H9 (cell line): ENCODE results near the gene CEACAM5. TPM values are rescaled to one million over a fixed set of nuclear protein-coding genes. Genes with fewer than 3 reads are reported as not detected.

Experiments used
- DNase-seq: peaks from one replicate; pipeline ENCODE4 v3.0.0-alpha.2; 2017
- H2AFZ ChIP-seq: one replicate; pipeline ENCODE4 v1.6.1; 2013; ENCODE audit warnings: mild to moderate bottlenecking, low read length, control low read depth, moderate library complexity
- H2AK5ac ChIP-seq: 2 replicates; pipeline ENCODE4 v1.6.1; 2013; ENCODE audit warnings: low read length, control low read depth, mixed read lengths; ENCODE audit not compliant: insufficient read length
- H2BK120ac ChIP-seq: one replicate; pipeline ENCODE4 v1.6.1; 2013; ENCODE audit warnings: low read depth, mild to moderate bottlenecking, low read length, control low read depth, inconsistent platforms; ENCODE audit not compliant: poor library complexity, severe bottlenecking
- H2BK12ac ChIP-seq: 2 replicates; pipeline ENCODE4 v1.6.1; 2013; ENCODE audit warnings: low read length, control low read depth, mixed read lengths, low read depth; ENCODE audit not compliant: insufficient read length
- H2BK15ac ChIP-seq: 2 replicates; pipeline ENCODE4 v1.6.1; 2013; ENCODE audit warnings: low read depth, low read length, control low read depth
- H2BK20ac ChIP-seq: one replicate; pipeline ENCODE4 v1.6.1; 2013; ENCODE audit warnings: low read depth, mild to moderate bottlenecking, low read length, control low read depth, inconsistent platforms; ENCODE audit not compliant: poor library complexity, severe bottlenecking
- H2BK5ac ChIP-seq: 2 replicates; pipeline ENCODE4 v1.6.1; 2013; ENCODE audit warnings: low read length, control low read depth, mixed read lengths; ENCODE audit not compliant: insufficient read length
- H3K14ac ChIP-seq: 2 replicates; pipeline ENCODE4 v1.6.1; 2013; ENCODE audit warnings: low read length, control low read depth; ENCODE audit not compliant: insufficient read depth
- H3K18ac ChIP-seq: 2 replicates; pipeline ENCODE4 v1.6.1; 2013; ENCODE audit warnings: low read depth, mild to moderate bottlenecking, mixed read lengths, low read length, control low read depth; ENCODE audit not compliant: insufficient read length
- H3K23ac ChIP-seq: 2 replicates; pipeline ENCODE4 v1.6.1; 2013; ENCODE audit warnings: low read length, control low read depth, mixed read lengths, low read depth; ENCODE audit not compliant: insufficient read length
- H3K23me2 ChIP-seq: 2 replicates; pipeline ENCODE4 v1.6.1; 2013; ENCODE audit warnings: low read depth, mild to moderate bottlenecking, mixed read lengths, low read length, control low read depth; ENCODE audit not compliant: insufficient read length, poor library complexity, severe bottlenecking
- H3K27ac ChIP-seq: 2 replicates; pipeline ENCODE4 v1.5.1; 2013; ENCODE audit warnings: low read length, control low read depth, mixed read lengths, low read depth; ENCODE audit not compliant: insufficient read length
- H3K27me3 ChIP-seq: 2 replicates; pipeline ENCODE4 v1.6.1; 2013; ENCODE audit warnings: low read length, control low read depth, inconsistent platforms; ENCODE audit not compliant: insufficient read depth
- H3K4ac ChIP-seq: 2 replicates; pipeline ENCODE4 v1.6.1; 2013; ENCODE audit warnings: low read depth, mild to moderate bottlenecking, control low read depth, inconsistent platforms, low read length, moderate library complexity
- H3K4me1 ChIP-seq: 2 replicates; pipeline ENCODE4 v1.6.1; 2013; ENCODE audit warnings: low read length, control low read depth, inconsistent platforms; ENCODE audit not compliant: insufficient read depth
- H3K4me2 ChIP-seq: 2 replicates; pipeline ENCODE4 v1.6.1; 2013; ENCODE audit warnings: low read length, control low read depth, mixed read lengths; ENCODE audit not compliant: insufficient read length, insufficient read depth
- H3K56ac ChIP-seq: 2 replicates; pipeline ENCODE4 v1.6.1; 2013; ENCODE audit warnings: low read depth, mild to moderate bottlenecking, mixed read lengths, low read length, control low read depth; ENCODE audit not compliant: insufficient read length
- H3K79me1 ChIP-seq: 2 replicates; pipeline ENCODE4 v1.6.1; 2013; ENCODE audit warnings: low read depth, mild to moderate bottlenecking, moderate library complexity, low read length, control low read depth, inconsistent platforms; ENCODE audit not compliant: insufficient read depth, poor library complexity, severe bottlenecking
- H3K79me2 ChIP-seq: 2 replicates; pipeline ENCODE4 v1.6.1; 2013; ENCODE audit warnings: low read length, control low read depth, inconsistent platforms; ENCODE audit not compliant: insufficient read depth
- H3K9ac ChIP-seq: 2 replicates; pipeline ENCODE4 v1.6.1; 2013; ENCODE audit warnings: low read length, control low read depth, mixed read lengths; ENCODE audit not compliant: insufficient read length; ENCODE audit errors: extremely low read depth
- H3K9me3 ChIP-seq: one replicate; pipeline ENCODE4 v1.6.1; 2013; ENCODE audit warnings: low read depth, low read length, inconsistent platforms; ENCODE audit not compliant: control insufficient read depth
- H3T11ph ChIP-seq: one replicate; pipeline ENCODE4 v1.6.1; 2013; ENCODE audit warnings: mild to moderate bottlenecking, low read length, control low read depth, inconsistent platforms
- H4K20me1 ChIP-seq: one replicate; pipeline ENCODE4 v1.6.1; 2013; ENCODE audit not compliant: control insufficient read depth, insufficient read length, insufficient read depth
- H4K5ac ChIP-seq: 2 replicates; pipeline ENCODE4 v1.6.1; 2013; ENCODE audit warnings: low read depth, mild to moderate bottlenecking, mixed read lengths, low read length, control low read depth; ENCODE audit not compliant: insufficient read length
- H4K8ac ChIP-seq: replicated peaks from 2 replicates; pipeline ENCODE4 v1.6.1; 2013; ENCODE audit warnings: low read length, control low read depth, mixed read lengths, low read depth; ENCODE audit not compliant: insufficient read length
- H4K91ac ChIP-seq: 2 replicates; pipeline ENCODE4 v1.6.1; 2013; ENCODE audit warnings: low read depth, mild to moderate bottlenecking, moderate library complexity, mixed read lengths, low read length, control low read depth; ENCODE audit not compliant: insufficient read length
- H3K27ac Mint-ChIP-seq, 3 experiments: 2 replicates in 2 of 3; 3 replicates in 1 of 3; pipeline ENCODE4 v1.8.0; 2020 to 2021; ENCODE audit warnings: mixed read lengths in 3 of 3, mild to moderate bottlenecking in 1 of 3, moderate library complexity in 1 of 3
- H3K27me3 Mint-ChIP-seq: 2 replicates; pipeline ENCODE4 v1.8.0; 2021; ENCODE audit warnings: low read depth, mild to moderate bottlenecking, moderate library complexity, mixed read lengths
- H3K36me3 Mint-ChIP-seq, 3 experiments: 2 replicates in 2 of 3; 3 replicates in 1 of 3; pipeline ENCODE4 v1.8.0; 2020 to 2021; ENCODE audit warnings: low read depth in 3 of 3, mixed read lengths in 3 of 3; ENCODE audit not compliant: insufficient read depth in 1 of 3
- H3K4me1 Mint-ChIP-seq, 2 experiments: 2 replicates each; pipeline ENCODE4 v1.8.0; 2020; ENCODE audit warnings: mixed read lengths in 2 of 2
- H3K4me3 Mint-ChIP-seq, 2 experiments: 2 replicates in 1 of 2; 3 replicates in 1 of 2; pipeline ENCODE4 v1.8.0; 2020 to 2021; ENCODE audit warnings: mild to moderate bottlenecking in 2 of 2, mixed read lengths in 2 of 2, moderate library complexity in 1 of 2
- H3K9me3 Mint-ChIP-seq, 2 experiments: 2 replicates in 1 of 2; 3 replicates in 1 of 2; pipeline ENCODE4 v1.8.0; 2020; ENCODE audit warnings: mild to moderate bottlenecking in 2 of 2, mixed read lengths in 2 of 2, moderate library complexity in 1 of 2
- WGBS: extraction: QIAGEN DNeasy Blood & Tissue Kit; methylation state at CpG from one replicate; pipeline ENCODE4 v1.1.7; 2013; ENCODE audit warnings: missing lambda C conversion rate, low lambda C conversion rate, mixed read lengths; ENCODE audit not compliant: insufficient read length; ENCODE audit errors: extremely low coverage; 5-methylcytosine and 5-hydroxymethylcytosine counted together
- total RNA-seq: library from RNA; stranded (reverse); gene quantifications from 2 replicates; pipeline ENCODE4 v1.2.1, GENCODE V29; 2021
- TF ChIP-seq, protein P1 (sequence below): fragments of 200-600 bp; sonication (generic); conservative IDR thresholded peaks from 3 replicates; pipeline ENCODE4 v1.8.0; 2021; ENCODE audit warnings: antibody characterized with exemption, mild to moderate bottlenecking

The CEACAM5 gene
- total RNA-seq, 1 experiment from 2014 or later = not detected

DNA sequence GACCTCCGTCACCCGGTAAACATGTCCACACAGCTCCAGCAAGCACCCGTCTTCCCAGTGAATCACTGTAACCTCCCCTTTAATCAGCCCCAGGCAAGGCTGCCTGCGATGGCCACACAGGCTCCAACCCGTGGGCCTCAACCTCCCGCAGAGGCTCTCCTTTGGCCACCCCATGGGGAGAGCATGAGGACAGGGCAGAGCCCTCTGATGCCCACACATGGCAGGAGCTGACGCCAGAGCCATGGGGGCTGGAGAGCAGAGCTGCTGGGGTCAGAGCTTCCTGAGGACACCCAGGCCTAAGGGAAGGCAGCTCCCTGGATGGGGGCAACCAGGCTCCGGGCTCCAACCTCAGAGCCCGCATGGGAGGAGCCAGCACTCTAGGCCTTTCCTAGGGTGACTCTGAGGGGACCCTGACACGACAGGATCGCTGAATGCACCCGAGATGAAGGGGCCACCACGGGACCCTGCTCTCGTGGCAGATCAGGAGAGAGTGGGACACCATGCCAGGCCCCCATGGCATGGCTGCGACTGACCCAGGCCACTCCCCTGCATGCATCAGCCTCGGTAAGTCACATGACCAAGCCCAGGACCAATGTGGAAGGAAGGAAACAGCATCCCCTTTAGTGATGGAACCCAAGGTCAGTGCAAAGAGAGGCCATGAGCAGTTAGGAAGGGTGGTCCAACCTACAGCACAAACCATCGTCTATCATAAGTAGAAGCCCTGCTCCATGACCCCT lies 9.0 kb upstream of the CEACAM5 start:
- no peak overlapping the region for H2AK5ac ChIP-seq
- H2BK120ac ChIP-seq = no peak overlapping the region
- no peak overlapping the region for H3K27ac ChIP-seq
- H3K4me2 ChIP-seq = no peak overlapping the region
- H3T11ph ChIP-seq = no peak overlapping the region
- H2AFZ ChIP-seq = no peak overlapping the region
- H3K36me3 Mint-ChIP-seq = peaks cover 0 to 25% (median 5%) of the 10 kb centered on the region in 3 experiments; a peak in 5 of 7 replicates
- peak; percentile 20 for DNase-seq
- no peak overlapping the region for H2BK20ac ChIP-seq
- no peaks in the 10 kb centered on the region for H3K23me2 ChIP-seq
- no peaks in the 10 kb centered on the region; the same call in none of the 2 replicates for H3K27me3 Mint-ChIP-seq
- no peak overlapping the region for H2BK12ac ChIP-seq
- H3K9ac ChIP-seq = no peak overlapping the region
- TF ChIP-seq, protein P1, sequence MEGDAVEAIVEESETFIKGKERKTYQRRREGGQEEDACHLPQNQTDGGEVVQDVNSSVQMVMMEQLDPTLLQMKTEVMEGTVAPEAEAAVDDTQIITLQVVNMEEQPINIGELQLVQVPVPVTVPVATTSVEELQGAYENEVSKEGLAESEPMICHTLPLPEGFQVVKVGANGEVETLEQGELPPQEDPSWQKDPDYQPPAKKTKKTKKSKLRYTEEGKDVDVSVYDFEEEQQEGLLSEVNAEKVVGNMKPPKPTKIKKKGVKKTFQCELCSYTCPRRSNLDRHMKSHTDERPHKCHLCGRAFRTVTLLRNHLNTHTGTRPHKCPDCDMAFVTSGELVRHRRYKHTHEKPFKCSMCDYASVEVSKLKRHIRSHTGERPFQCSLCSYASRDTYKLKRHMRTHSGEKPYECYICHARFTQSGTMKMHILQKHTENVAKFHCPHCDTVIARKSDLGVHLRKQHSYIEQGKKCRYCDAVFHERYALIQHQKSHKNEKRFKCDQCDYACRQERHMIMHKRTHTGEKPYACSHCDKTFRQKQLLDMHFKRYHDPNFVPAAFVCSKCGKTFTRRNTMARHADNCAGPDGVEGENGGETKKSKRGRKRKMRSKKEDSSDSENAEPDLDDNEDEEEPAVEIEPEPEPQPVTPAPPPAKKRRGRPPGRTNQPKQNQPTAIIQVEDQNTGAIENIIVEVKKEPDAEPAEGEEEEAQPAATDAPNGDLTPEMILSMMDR = no peak
- H2BK5ac ChIP-seq = no peak overlapping the region
- H3K4me1 Mint-ChIP-seq = no peaks in the 10 kb centered on the region
- no peak overlapping the region for H3K18ac ChIP-seq
- no peak overlapping the region for H3K27ac Mint-ChIP-seq
- no peak overlapping the region for H3K4me3 Mint-ChIP-seq
- no peaks in the 10 kb centered on the region for H4K20me1 ChIP-seq
- no peaks in the 10 kb centered on the region for H3K79me1 ChIP-seq
- H3K14ac ChIP-seq = no peak overlapping the region
- no peak overlapping the region for H4K5ac ChIP-seq
- no peak overlapping the region for H3K4ac ChIP-seq
- no peaks in the 10 kb centered on the region for H3K27me3 ChIP-seq
- H3K56ac ChIP-seq = no peak overlapping the region
- H2BK15ac ChIP-seq = no peak overlapping the region
- no peaks in the 10 kb centered on the region for H3K79me2 ChIP-seq
- no CpG with 5 or more reads among the region's 17 CpGs for WGBS
- H3K4me1 ChIP-seq = no peaks in the 10 kb centered on the region
- no peak overlapping the region for H4K91ac ChIP-seq
- H3K9me3 ChIP-seq = peaks cover 47% of the 10 kb centered on the region
- peaks cover 79 to 92% of the 10 kb centered on the region in 2 experiments for H3K9me3 Mint-ChIP-seq
- no peak overlapping the region for H4K8ac ChIP-seq
- no peak overlapping the region for H3K23ac ChIP-seq
